GM23338 (cell line): ENCODE data around the gene CNOT6L. TPM values are rescaled to one million over a fixed set of nuclear protein-coding genes. Genes with fewer than 3 reads are reported as not detected.

ENCODE experiments used
- ATAC-seq: fragments of 200-7000 bp; cut with Tn5 transposase; 3 replicates; pipeline ENCODE4 v1.9.1; 2020
- DNase-seq: peaks from one replicate; pipeline ENCODE4 v3.0.0-alpha.2; 2015; ENCODE audit warnings: low spot score
- H2AFZ ChIP-seq: fragments of 200-600 bp; sonication (generic); 2 replicates; pipeline ENCODE4 v1.8.0; 2016; ENCODE audit warnings: antibody characterized with exemption, mild to moderate bottlenecking, moderate library complexity
- H3F3A ChIP-seq: fragments of 200-600 bp; sonication (generic); replicated peaks from 2 replicates; pipeline ENCODE4 v1.8.0; 2017; ENCODE audit warnings: antibody characterized with exemption, mixed run types, low read depth
- H3K27ac ChIP-seq: fragments of 200-600 bp; sonication (generic); 2 replicates; pipeline ENCODE4 v1.6.1; 2016; ENCODE audit warnings: low read depth
- H3K27me3 ChIP-seq: fragments of 200-600 bp; sonication (generic); 2 replicates; pipeline ENCODE4 v1.8.0; 2016; ENCODE audit warnings: mild to moderate bottlenecking, mixed run types, moderate library complexity; ENCODE audit not compliant: insufficient read depth
- H3K36me3 ChIP-seq: fragments of 200-600 bp; sonication (generic); 2 replicates; pipeline ENCODE4 v1.8.0; 2016; ENCODE audit warnings: mild to moderate bottlenecking; ENCODE audit not compliant: insufficient read depth
- H3K4me1 ChIP-seq: fragments of 200-600 bp; sonication (generic); 2 replicates; pipeline ENCODE4 v1.8.0; 2016; ENCODE audit warnings: mild to moderate bottlenecking, moderate library complexity; ENCODE audit not compliant: insufficient read depth
- H3K4me2 ChIP-seq: fragments of 200-600 bp; sonication (generic); 2 replicates; pipeline ENCODE4 v1.7.1; 2017; ENCODE audit warnings: mixed run types
- H3K4me3 ChIP-seq: fragments of 200-600 bp; sonication (generic); 2 replicates; pipeline ENCODE4 v1.6.1; 2016; ENCODE audit warnings: mixed run types
- H3K79me2 ChIP-seq: fragments of 200-600 bp; sonication (generic); replicated peaks from 2 replicates; pipeline ENCODE4 v1.8.0; 2017; ENCODE audit warnings: mild to moderate bottlenecking; ENCODE audit not compliant: insufficient read depth
- H3K9me2 ChIP-seq: fragments of 200-600 bp; sonication (generic); 2 replicates; pipeline ENCODE4 v1.8.0; 2017; ENCODE audit not compliant: insufficient read depth
- H4K20me1 ChIP-seq: fragments of 200-600 bp; sonication (generic); replicated peaks from 2 replicates; pipeline ENCODE4 v1.8.0; 2017; ENCODE audit warnings: mild to moderate bottlenecking; ENCODE audit not compliant: insufficient read depth
- H3K27ac Mint-ChIP-seq: 2 replicates; pipeline ENCODE4 v1.8.0; 2020; ENCODE audit warnings: inconsistent platforms, mild to moderate bottlenecking, moderate library complexity, mixed read lengths
- H3K27me3 Mint-ChIP-seq: 3 replicates; pipeline ENCODE4 v1.8.0; 2022; ENCODE audit warnings: low read depth, mild to moderate bottlenecking, moderate library complexity, mixed read lengths, inconsistent platforms; ENCODE audit not compliant: insufficient read depth, poor library complexity
- H3K36me3 Mint-ChIP-seq: 3 replicates; pipeline ENCODE4 v1.8.0; 2021; ENCODE audit warnings: low read depth, mild to moderate bottlenecking, inconsistent platforms, moderate library complexity, mixed read lengths
- H3K4me1 Mint-ChIP-seq: 3 replicates; pipeline ENCODE4 v1.8.0; 2020; ENCODE audit warnings: mild to moderate bottlenecking, inconsistent platforms, mixed read lengths
- H3K4me3 Mint-ChIP-seq: 3 replicates; pipeline ENCODE4 v1.8.0; 2021; ENCODE audit warnings: moderate library complexity, mild to moderate bottlenecking, inconsistent platforms, mixed read lengths
- H3K9me3 Mint-ChIP-seq: 3 replicates; pipeline ENCODE4 v1.8.0; 2020; ENCODE audit warnings: moderate library complexity, mild to moderate bottlenecking, inconsistent platforms, mixed read lengths
- CREB1 ChIP-seq: fragments of 250-450 bp; sonication (Bioruptor Pico); IDR thresholded peaks from 2 replicates; pipeline ENCODE4 v1.5.0; 2020; ENCODE audit warnings: low read depth, mild to moderate bottlenecking, moderate library complexity
- CTCF ChIP-seq, 2 experiments: fragments of 200-600 bp in 1 of 2; sonication (generic) in 1 of 2; conservative IDR thresholded peaks; 2 replicates each; pipeline versions ENCODE4 v1.5.1 to v1.6.1; 2016 to 2017; ENCODE audit warnings: antibody characterized with exemption in 2 of 2, low read depth in 2 of 2, mild to moderate bottlenecking in 2 of 2, moderate library complexity in 1 of 2
- ETS1 ChIP-seq: IDR thresholded peaks from 2 replicates; pipeline ENCODE4 v1.6.1; 2016; ENCODE audit warnings: antibody characterized with exemption
- EZH2 ChIP-seq: fragments of 200-600 bp; sonication (generic); IDR thresholded peaks from one replicate; pipeline ENCODE4 v1.8.0; 2017; ENCODE audit warnings: antibody characterized with exemption, mild to moderate bottlenecking, low read depth; ENCODE audit not compliant: unreplicated experiment
- EZH2phosphoT487 ChIP-seq: fragments of 200-600 bp; sonication (generic); IDR thresholded peaks from one replicate; pipeline ENCODE4 v1.8.1; 2018; ENCODE audit warnings: antibody characterized with exemption; ENCODE audit not compliant: unreplicated experiment
- JUNB ChIP-seq: IDR thresholded peaks from one replicate; pipeline ENCODE4 v1.6.1; 2016; ENCODE audit warnings: antibody characterized with exemption; ENCODE audit not compliant: unreplicated experiment
- NANOG ChIP-seq: IDR thresholded peaks from 2 replicates; pipeline ENCODE4 v1.6.1; 2016; ENCODE audit warnings: antibody characterized with exemption, borderline replicate concordance
- POLR2AphosphoS5 ChIP-seq: IDR thresholded peaks from 2 replicates; pipeline ENCODE4 v1.6.1; 2016; ENCODE audit warnings: antibody characterized with exemption, low read depth
- REST ChIP-seq: IDR thresholded peaks from one replicate; pipeline ENCODE4 v1.6.1; 2018; ENCODE audit warnings: antibody characterized with exemption; ENCODE audit not compliant: unreplicated experiment
- STAT1 ChIP-seq: IDR thresholded peaks from one replicate; pipeline ENCODE4 v1.6.1; 2016; ENCODE audit warnings: antibody characterized with exemption; ENCODE audit not compliant: unreplicated experiment
- ZNF114 ChIP-seq: fragments of 250-450 bp; sonication (Bioruptor Pico); IDR thresholded peaks from 2 replicates; pipeline ENCODE4 v1.5.0; 2020; ENCODE audit warnings: mild to moderate bottlenecking, moderate library complexity
- ZNF331 ChIP-seq: fragments of 250-450 bp; sonication (Bioruptor Pico); IDR thresholded peaks from 2 replicates; pipeline ENCODE4 v1.5.0; 2020; ENCODE audit warnings: low read depth, mild to moderate bottlenecking, moderate library complexity
- ZNF462 ChIP-seq: fragments of 250-450 bp; sonication (Bioruptor Pico); IDR thresholded peaks from 2 replicates; pipeline ENCODE4 v1.5.0; 2020; ENCODE audit warnings: mild to moderate bottlenecking, moderate library complexity
- polyA plus RNA-seq: library from polyadenylated mRNA; unstranded; fragments of >200 nt; fragmentation: Nextera tagmentation; extraction: Ambion mirVana; gene quantifications from 2 replicates; pipeline ENCODE4 v1.2.1, GENCODE V29; 2016
- total RNA-seq: library from RNA; depleted of rRNA; stranded (reverse); fragments of >200 nt; shearing (Covaris generic); gene quantifications from 2 replicates; pipeline ENCODE4 v1.2.3, GENCODE V29; 2014

Gene CNOT6L
- total and polyA plus RNA-seq, 2 experiments from 2014 or later, result 3.2 to 13.9 TPM

GRCh38 chr4:77671051-77671450 is 148.1 kb downstream of the CNOT6L start:
- Histone ChIP-seq H4K20me1 (no peaks in the 10 kb centered on the region), H2AFZ (no peak overlapping the region), H3K4me1 (peaks cover 26% of the 10 kb centered on the region), H3K36me3 (no peaks in the 10 kb centered on the region), H3K4me2 (peak overlapping the region; percentile 17), H3K79me2 (no peaks in the 10 kb centered on the region), H3F3A (no peaks in the 10 kb centered on the region), H3K9me2 (peaks cover 14% of the 10 kb centered on the region; the same call in 1 of the 2 replicates), H3K27me3 (no peaks in the 10 kb centered on the region), H3K27ac (no peak overlapping the region), H3K4me3 (no peak overlapping the region)
- Mint-ChIP-seq H3K4me3 (no peak overlapping the region), H3K27ac (no peak overlapping the region), H3K4me1 (peaks cover 25% of the 10 kb centered on the region), H3K9me3 (no peaks in the 10 kb centered on the region; the same call in 1 of the 3 replicates), H3K27me3 (no peaks in the 10 kb centered on the region), H3K36me3 (peaks cover 3% of the 10 kb centered on the region; the same call in 1 of the 3 replicates)
- DNase-seq (peak; percentile 61), ATAC-seq (peak; percentile 88)
- TF ChIP-seq EZH2phosphoT487 (no peak), ZNF331 (no peak), STAT1 (no peak), NANOG (no peak), REST (no peak), JUNB (no peak), ZNF462 (no peak), CTCF (conservative IDR thresholded peaks at IDR 0.05; ENCODE audit: low read depth in 2 of 2) (no peak), POLR2AphosphoS5 (no peak), ETS1 (no peak), EZH2 (no peak), ZNF114 (CRISPR knock-in tag) (no peak), CREB1 (CRISPR knock-in tag) (no peak)
